HTERT RPE-1 (cell line): ENCODE measurements around the gene PDZRN3.

ENCODE experiments used
- in situ Hi-C: fragments of 300-500 bp; cut with MboI; formaldehyde crosslinking; loops from 4 replicates; pipeline ENCODE4 v1.14.3; 2020; ENCODE audit warnings: low sequenced_read_pairs

The PDZRN3 gene

DNA sequence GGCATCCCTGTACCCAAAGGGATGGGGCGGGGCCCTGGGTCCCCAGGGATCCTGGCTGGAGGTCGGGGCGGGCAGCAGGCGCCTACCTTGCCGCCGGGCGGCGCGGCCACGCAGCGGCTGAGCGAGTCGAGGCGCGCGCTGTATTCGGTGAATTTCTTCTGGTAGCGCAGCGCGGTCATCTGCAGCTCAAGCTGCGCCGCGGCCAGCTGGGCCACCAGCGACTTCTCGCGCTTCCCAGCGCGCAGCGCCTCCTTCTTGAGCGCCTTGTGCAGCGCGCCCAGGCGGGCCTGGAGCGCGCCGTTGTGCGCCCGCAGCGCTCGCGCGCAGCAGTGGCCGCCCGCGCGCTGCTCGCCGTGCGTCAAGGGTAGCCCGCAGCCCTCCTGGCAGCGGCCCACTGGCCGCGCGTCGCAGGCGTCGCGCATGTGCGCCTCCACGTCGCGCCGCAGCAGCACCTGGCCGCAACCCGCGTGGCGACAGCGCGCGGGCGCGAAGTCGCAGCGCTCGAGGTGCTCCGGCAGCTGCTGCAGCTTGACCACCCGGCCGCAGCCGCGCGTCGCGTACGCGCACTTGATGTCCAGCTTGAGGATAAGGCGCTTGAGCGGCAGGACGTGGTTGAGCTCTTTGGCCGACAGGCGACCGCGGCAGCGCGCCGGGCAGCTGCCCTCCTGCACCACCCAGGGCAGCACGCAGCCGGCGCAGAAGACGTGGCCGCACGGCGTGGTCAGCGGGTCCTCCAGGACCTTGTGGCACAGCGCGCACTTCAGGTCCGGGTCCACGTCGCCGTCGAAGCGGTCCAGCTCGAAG, 522 bp downstream of the PDZRN3 start:
- in situ Hi-C loops: no loop called here

DNA sequence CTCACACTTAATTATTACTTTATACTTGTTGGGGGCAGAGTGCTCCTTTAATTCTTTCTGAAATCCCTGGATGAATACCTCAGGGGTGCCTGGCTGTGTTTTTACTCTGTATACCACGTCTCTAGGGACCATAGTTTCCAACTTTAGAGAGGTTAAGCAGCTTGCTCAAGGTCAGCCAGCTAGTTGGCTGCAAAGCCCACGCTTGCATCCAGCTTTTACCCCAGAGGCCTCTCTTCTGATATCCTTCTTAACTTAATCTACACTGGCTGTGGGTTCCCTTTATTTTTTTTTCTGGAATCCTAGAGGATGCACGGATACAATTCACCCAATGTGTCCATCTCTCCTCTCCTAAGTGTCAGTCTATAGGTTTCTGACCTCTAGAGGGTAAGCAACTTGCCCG, 1.4 kb downstream of the PDZRN3 start:
- in situ Hi-C loops: no loop called here

DNA sequence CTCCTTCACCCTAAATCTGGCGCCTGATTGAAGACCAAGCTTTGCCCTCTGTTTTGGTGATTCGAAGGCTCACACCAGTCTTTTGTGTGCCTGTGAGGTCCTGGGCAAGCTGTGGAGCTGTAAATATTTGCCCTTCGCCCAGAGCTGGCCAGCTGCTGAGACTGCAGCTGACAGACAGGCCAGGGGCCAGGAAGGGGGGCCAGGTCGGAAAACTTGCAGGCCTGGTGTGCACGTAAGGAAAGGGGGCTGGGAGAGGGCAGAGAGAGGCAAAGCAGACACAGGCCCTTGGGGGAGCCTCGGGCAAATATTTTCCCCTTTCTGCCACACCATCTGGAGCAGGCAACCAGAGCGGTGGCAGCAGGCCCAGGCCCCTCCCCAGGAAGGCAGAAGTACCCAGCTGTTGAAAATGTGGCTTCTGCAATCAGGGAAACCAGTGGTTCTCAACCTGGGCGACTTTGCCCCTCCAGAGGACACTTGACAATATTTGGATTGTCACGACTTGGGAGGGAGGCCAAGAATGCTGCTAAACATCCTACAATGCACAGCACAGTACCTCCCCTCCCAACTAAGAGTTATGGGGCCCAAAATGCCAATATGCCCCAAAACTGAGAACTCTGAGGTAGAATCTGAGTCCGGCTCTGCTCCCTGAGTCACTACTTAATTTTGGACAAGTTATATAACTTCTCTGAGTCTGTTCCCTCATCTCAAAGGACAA, 2.5 kb downstream of the PDZRN3 start:
- in situ Hi-C loops: no loop called here

DNA sequence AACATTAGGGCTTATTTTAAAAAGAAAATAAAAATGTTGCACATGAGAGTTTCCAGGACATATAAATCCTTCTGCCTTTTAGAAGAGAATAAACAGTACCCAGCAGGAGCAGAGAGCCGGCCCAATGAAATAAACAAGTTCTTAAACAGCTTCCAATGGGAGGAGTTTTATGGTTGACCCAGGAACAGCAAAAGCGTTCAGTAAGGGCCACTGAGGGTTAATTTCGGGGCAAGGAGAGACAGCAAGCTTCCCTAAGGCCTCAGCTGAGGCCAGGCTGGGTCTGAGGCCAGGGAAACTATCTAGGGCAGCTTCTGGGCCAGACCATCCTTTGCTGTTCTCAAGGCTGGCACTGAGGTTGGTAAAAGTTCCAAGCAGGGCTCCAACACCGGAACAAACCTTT, 3.4 kb downstream of the PDZRN3 start:
- in situ Hi-C loops: no loop called here

DNA sequence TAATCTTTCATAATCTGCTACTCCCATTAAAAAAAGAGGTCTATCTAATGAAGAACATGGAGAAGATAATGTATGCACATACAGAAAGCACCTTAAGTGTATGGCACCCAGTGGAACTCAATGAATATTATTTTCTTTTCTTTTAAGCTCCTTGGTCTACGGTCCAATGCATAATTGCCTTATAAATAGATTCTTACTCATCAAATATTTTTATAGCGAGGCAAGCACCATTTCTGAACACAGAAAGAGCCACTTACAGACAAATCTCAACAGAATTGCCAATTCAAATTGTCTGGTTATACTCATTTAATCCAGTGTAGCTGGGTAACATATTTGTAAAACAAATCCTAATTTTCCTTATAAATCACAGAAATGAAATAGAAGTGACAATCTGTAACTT, 6.3 kb downstream of the PDZRN3 start:
- in situ Hi-C loops: no loop called here

DNA sequence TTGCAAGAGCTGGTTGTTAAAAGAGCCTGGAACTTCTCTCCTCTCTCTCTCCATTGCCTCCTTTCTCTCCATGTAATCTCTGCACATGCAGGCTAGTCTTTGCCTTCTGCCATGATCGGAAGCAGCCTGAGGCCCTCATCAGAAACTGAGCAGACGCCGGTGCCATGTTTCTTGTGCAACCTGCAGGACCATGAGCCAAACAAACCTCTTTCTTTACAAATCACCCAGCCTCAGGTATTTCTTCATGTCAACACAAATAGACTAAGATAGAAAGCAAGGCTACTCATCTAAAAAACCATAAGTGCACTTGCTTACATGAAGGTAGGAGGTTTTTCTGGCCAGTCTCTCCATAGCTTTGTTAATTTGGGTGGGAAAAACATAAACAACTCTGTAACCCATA, 8.7 kb downstream of the PDZRN3 start:
- in situ Hi-C loops: no loop called here

DNA sequence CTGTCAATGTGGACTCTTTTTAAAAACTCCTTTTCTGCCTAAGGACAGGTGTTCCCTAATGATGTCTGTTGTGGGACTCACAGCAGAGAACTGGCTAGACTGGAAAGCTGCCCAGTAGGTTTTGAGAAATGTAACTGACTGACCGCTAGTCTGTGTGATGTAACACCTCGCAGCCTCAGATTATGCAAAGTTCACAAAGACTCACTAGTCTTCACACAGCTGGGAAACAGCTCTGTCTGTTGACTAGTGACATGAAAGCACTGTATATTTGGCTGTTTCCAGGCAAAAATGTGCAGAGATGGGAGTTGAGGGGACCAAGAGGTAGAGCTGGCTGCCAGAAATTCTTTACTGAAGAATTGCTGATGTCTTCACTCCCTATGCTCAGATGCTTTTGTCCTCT, 10.3 kb downstream of the PDZRN3 start:
- in situ Hi-C loops: no loop called here

DNA sequence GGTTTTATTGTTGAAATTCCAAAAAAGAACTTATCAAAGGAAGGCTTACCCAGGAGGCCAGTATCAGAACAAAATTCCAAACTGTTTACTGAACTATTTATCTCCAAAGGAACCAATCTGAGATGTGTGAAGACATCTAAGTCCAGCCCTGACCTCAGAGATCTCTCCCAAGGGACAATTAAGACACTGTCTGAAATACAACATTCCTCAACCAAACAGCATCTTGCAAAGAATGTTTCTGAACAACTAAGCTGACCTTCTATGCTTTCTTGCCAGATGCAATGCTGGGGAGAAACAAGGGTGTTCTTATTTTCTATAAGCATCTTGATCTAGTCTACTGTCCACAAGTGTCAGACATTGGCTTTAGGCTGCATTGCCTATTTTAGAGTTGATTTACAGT, 13.6 kb downstream of the PDZRN3 start:
- in situ Hi-C loops: no loop called here

DNA sequence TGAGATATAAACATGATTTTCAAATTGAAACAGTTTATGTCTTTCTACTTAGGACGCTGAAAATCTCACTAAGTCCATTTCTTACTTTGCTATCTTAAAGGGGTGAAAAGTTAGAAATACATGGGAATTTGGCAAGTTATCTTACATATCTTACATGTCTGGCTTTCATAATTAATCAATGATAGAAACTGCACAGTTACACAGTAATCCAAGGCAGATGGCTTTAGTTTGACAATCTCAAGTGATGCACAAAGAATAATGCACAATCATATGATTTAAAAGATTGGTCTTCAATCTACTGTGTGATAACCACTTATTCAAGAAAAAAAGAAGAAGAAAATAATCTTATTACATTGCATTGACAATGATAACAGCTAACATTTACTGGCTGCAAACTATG, 14.2 kb downstream of the PDZRN3 start:
- in situ Hi-C loops: no loop called here

DNA sequence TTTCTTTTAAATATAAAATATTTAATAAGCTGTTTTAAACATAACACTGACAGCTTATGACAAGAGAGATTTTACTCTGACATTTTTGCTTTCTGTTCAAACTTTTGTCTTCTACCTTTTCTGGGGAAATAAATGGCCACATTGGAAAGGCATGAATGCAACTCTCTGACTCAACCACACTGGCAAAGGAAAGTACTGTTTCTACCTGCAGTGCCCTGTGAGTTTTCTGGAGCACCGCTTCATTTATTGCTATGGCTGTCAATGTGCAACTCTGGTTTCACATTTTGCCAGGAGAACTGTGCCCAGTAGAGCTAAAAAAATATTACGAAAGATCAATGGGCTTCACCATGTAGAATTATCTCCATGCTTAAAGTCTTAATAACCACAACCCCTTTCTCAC, 15.1 kb downstream of the PDZRN3 start:
- in situ Hi-C loops: no loop called here

DNA sequence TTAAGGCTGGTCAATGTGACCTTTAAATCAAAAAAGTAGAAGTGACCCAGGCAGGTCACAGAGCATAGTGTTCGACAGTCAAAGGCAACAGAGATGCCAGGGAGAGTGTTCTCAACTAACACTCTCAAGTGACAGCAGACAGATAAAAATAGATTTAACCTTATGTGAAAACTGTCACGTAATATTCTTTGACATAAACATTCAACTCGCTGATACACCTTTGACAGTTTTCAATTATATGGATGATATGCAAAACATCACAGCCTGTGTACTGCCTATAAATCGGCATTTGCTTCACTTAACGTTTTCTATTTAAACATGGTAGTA, 15.5 kb downstream of the PDZRN3 start:
- in situ Hi-C loops: no loop called here

DNA sequence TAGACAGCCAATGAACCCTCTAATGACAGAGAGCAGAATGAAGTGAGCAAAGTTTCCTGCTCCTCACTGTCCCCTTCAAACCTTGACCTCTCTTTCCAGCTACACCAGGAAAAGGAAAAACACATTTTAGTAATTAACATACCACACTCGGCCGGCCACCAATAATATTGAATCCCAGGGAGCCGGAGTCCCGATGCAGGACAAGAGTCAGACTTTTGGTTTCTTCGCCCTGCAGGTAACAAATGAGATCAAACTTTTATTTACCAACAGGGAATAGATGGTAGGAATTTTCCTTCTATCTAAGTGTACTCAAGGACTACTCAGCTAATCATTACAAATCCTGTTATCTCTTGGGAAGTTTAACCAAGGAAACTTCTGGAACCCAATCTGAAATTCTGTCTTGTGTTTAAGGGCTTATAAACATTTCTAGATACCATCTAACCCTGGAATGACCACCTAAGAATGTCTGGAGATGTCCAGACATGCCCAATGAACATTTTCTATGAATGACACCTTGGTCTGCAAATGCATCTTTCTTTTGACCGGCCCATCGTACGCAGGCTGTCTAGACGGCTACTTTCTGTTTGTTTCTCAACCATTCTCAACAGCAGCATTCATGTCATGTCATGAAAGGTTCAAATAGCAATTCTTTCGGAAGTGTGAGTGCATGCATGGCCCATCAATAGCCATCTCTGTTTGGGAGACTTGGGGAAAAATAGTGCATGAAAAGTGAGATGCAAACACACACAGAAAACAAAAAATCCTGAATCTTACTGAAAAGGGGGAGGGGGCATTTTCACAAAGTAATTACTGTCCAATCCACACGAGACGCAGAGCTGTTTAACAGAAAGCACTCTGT, 16.1 kb downstream of the PDZRN3 start:
- in situ Hi-C loops: no loop called here

DNA sequence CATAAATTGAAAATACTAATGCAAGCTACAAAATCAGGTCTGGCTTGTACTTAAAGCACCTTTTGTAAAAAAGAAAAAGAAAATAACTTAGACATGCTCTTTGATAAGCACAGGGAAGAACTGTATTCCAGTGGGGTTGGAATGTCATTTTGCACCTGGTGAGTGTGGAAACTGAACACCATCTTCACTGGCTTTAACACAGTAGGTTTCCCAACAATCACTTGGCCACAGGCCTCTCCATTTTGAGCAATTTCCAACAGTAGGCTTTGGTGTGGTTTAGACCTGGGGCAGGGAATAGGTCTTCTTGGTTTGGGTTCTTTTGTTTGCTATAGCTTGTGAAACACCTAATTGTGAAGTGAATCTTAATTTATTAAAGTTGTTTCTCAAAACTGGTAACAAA, 18.9 kb downstream of the PDZRN3 start:
- in situ Hi-C loops: no loop called here

DNA sequence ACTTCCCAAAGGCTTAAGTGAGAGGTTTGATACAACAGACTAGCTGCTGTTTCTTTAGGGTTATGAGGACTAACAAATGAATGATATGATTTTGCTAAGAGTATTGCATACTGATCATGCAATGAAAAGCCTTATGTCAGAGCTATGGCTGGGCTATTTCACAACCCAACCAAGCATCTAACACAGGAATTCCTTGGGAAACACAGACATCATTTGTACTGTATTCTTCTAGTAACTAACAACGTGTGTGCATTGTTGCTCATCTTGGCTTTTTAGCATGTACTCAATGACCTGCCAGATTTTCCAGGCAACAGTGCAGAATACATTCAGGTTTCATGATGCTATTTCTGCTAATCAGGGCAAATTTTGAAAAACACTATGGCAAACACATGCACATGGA, 19.3 kb downstream of the PDZRN3 start:
- in situ Hi-C loops: no loop called here

DNA sequence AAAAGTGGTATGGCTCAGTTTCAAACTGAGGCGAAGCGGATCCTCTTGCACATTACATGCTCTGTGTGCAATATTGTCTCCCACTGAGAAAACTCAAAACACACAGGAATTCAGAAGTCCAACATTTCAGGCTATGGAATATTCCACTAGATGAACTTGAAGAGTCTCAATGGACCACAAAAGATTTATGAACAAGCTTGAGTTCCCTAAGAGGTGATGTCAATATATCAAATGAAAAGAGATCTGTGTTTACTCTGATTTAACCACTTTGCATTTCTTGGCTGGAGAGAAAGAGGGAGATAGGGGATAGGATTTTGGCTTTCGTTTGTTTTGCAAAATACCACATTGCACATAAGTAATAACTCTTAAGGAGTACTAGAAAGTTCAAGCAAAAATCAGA, 20.3 kb downstream of the PDZRN3 start:
- in situ Hi-C loops: no loop called here

DNA sequence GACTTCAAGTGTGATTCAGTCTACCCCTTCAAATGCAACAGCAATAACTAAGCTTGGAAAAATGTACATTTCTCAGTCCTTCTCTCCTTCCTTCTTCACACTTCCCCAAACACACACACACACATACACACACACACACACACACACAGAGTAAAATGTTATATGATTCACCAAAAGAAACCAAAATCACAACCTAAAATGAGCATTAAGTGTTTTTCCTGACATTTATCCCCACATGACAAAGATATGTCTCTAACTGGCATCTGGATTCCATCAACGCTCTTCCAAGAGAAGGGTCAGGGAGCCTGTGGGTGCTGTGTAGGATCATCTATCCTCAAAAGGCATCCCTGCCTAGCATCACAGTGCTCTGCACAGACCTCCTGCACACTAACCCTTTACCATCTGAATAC, 21.0 kb downstream of the PDZRN3 start:
- in situ Hi-C loops: no loop called here

DNA sequence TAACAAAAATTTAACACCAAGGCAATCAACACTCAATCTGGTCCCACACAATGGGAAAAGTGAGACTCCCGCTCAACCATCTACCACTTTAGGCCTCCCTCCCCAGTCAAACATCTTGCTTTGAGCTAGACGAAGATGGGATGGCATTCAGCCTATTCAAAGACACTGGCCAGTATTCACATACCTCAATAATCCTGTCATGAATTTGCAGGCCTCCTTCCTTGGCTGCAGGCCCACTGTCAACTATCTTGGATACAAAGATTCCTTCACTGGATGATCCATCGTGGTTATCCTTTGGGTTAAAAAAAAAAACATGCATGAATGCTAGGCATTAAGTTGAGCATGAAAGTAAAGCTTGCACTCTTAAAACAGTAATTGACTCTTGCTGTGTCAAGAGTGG, 22.6 kb downstream of the PDZRN3 start:
- in situ Hi-C loops: no loop called here

DNA sequence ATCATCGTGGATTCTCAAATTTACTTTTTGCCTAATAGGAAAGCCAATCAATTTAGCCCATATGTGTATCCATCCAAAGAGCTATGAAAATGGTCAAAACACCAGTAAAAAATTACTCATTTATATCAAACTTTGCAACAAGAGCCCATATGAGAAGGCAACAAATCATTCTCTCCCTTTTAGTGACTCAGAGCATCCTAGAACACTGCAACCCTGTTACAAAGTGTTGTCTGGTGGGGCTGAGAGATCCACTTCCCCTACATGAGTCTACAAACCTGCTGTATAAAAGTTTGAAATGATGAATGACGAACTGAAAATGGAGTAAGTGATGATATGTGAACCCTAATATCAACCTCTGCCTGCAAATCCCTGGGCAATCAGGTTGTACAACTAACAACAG, 23.3 kb downstream of the PDZRN3 start:
- in situ Hi-C loops: no loop called here

DNA sequence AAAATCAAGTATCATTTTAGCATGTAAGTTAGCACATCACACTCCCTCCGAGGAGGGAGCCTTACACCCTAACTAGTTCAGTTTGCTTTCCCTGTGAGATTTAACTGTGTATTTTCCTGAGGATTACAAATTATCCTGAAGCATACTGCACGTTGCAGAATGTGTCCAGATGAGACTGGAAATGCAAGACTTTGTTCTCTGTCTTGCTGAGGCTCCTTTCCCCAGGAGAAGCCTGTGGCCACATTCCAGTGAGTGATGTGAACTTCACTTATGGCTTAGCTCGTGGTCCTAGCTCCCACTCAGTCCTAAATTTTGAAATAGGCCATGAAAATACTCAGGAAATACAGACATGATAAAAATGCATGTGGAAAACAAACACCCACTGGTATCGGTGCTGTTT, 23.7 kb downstream of the PDZRN3 start:
- in situ Hi-C loops: no loop called here

DNA sequence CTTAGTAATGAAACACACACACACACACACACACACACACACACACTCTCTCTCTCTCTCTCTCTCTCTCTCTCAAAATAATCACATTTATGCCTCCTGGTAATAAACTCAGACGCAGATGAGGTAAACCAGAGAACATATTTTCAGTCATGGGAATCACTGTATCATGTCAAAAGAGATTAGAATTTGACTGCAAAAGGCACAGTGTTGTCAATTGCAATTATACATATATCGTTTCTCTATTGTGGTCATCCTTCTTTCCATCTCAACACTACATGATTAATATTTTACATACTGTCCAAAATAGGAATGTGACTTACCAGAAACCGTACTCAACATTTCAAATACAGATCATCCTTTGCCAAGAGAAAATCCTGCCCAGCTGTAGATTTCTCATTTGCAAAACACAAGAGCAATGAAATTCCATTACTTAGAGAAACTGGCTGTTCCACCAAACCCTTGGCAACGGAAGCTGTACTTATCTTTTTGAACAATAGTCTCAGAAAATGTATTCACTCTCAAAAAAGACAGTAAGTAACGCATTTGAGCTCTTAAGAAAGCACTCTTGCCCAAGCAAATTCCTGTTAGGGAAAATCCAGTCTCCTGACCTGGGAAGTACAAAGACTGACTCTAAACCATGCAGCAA, 24.3 kb downstream of the PDZRN3 start:
- in situ Hi-C loops: no loop called here

DNA sequence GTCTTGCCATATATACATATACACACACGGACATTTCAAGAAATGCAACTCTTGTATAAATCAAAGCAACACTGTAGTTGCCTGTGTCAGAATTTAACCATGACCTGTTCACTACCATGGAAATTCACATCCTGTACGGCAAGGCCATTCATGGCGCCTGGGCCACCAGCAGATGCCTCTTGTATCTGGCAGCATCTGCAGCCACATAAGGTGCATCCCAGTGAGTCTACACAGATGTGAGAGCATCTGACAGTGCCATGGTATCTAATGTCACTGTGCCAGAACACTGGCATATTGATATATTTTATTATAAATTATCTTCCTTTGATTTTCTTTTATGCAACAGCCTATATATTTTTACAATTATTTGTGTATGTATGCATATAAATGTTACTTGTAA, 25.1 kb downstream of the PDZRN3 start:
- in situ Hi-C loops: no loop called here
